Activated gamma-delta T cell treated with anti-CD3 and anti-CD28 coated beads, Interleukin-2, amount 50 U/mL, for 16 hours (primary cell): Measurements from ENCODE around the gene KLHL13.
"Not testable (repeated sequence)": the region's sequence is repeated elsewhere in the genome, so short reads cannot be mapped to it uniquely, and the experiment has no call there.

Experiments
- DNase-seq: peaks from one replicate; pipeline ENCODE4 v3.0.0-alpha.2; 2020; ENCODE audit warnings: low read depth

The KLHL13 gene

DNA sequence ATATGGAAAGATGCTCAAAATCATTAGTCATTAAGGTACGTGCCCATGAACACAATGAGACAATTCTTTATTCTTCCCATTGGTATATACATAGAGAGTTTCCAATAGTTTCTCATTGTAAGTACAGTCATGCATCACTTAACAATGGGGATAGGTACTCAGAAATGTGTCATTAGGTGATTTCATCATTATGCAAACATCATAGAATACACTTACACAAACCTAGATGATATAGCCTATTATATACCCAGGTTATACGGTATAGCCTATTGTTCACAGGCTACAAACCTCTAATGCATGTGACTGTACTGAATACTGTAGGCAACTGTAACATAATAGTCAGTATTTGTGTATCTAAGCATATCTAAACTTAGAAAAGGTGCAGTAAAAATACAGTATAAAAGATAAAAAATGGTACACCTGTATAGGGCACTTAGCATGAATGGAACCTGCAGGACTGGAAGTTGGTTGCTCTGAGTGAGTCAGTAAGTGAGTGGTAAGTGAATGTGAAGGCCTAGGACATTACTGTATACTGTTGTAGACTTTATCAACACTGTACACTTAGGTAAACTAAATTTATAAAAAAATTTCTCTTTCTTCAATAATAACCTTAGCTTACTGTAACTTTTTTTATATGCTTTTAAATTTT, 49.6 kb downstream of the KLHL13 start:
- DNase-seq, result no peak

- no peak for DNase-seq
Measured at GRCh38 chrX:118062817-118063615, 53.6 kb downstream of the KLHL13 start.

GRCh38 chrX:118062048-118062789, 54.4 kb downstream of the KLHL13 start:
- no peak for DNase-seq

- DNase-seq, result no peak
Measured at GRCh38 chrX:118058924-118059323, 57.7 kb downstream of the KLHL13 start.

- DNase-seq, result no peak
Measured at GRCh38 chrX:118056870-118057269, 59.7 kb downstream of the KLHL13 start.

DNA sequence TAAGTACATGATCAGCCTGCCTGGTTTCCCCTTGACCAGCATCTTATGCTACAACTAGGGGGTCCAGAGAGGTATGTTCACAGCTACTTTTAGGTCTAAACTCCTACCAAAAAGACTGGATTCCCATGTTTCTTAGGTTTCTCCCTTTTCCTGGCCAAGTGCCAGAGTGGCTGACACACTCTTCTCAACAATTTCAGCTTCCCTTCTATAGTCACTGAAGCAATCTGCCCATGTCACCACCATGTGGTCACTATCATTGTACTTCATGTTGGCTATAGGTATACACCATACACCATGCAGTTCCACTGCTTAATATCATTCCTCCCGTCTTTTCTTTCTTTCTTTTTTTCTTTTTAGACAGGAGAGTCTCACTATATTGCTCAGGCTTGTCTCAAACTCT, 66.9 kb downstream of the KLHL13 start:
- no peak for DNase-seq

- no peak for DNase-seq
Measured at GRCh38 chrX:118047446-118048186, 69.0 kb downstream of the KLHL13 start.

DNA sequence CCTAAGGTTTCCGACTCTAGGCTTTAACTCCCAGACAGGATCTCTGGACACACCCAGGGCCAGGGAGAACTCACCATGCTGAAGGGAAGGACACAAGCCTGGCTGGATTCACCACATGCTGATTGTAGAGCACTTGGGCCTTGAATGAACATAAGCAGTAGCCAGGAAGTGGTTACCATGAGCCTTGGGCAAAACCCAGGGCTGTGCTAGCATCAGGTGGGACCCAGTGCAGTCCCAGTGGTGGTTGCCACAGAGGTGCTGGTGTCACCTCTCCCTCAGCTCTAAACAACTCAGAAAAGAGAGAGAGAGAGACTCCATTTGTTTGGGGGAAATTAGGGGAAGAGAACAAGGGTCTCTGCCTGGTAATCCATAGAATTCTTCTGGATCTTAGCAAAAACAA, 77.0 kb downstream of the KLHL13 start:
- DNase-seq, result no peak

GRCh38 chrX:118038614-118039365, 77.8 kb downstream of the KLHL13 start:
- DNase-seq, result no peak

DNA sequence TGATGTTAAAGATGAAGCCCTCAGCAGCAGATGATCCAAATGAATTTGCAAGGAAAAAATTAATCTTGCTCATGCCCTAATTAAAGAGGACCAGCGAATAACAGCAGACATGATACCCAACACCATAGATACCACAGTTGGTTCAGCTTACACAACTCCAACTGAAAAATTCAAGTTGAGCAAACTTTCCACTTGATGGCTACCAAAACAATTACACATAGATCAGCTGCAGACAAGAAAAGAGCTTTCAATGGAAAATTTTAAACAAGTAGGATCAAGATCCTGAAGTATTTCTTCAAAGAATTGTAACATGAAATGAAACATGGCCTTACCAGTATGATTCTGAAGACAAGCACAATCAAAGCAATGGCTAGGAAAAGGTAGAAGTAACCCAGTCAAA, 90.0 kb downstream of the KLHL13 start:
- no peak for DNase-seq

- DNase-seq, result no peak
Measured at GRCh38 chrX:118025226-118025625, 91.4 kb downstream of the KLHL13 start.

DNA sequence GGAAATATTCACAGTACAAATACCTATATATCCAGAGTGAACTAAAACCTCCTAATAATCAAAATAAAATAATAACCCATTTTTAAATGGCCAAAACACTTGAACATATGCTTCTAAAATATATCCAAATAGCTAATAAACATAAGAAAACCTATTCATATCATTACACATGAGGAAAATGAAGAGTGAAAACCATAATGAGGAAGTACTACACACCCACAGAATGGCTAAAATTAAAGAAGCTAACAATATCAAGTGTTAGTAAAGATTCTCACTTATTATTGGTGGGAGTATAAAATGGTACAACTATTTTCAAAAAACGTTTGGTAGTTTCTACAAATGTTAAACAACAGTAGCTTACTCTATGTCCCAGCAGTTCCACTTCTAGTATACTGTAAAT, 92.1 kb downstream of the KLHL13 start:
- DNase-seq, result no peak

DNA sequence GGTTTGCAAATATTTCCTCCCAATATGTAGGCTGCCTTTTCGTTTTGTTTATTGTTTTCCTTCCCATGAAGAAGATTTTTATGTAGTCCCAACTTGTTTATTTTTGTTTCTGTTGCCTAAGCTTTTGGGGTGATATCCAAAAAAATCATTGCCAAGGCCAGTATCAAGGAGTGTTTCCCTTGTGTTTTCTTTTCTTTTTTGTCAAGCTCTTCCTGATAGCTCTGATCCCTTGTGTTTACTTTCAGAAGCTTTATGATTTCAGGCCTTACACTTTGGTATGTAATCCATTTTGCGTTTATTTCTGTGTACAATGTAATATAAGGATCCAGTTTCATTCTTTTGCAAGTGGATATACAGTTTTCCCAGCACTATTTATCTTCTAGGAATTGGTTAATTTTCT, 93.9 kb downstream of the KLHL13 start:
- DNase-seq, result no peak

- DNase-seq, result no peak
Measured at GRCh38 chrX:118016422-118016821, 100.2 kb downstream of the KLHL13 start.

GRCh38 chrX:118002417-118002816, 114.2 kb downstream of the KLHL13 start:
- DNase-seq, result not testable (repeated sequence)

- no peak for DNase-seq
Measured at GRCh38 chrX:118000518-118000917, 116.1 kb downstream of the KLHL13 start.

GRCh38 chrX:117998171-117998570, 118.4 kb downstream of the KLHL13 start:
- DNase-seq, result no peak

GRCh38 chrX:117996918-117997480, 119.6 kb downstream of the KLHL13 start:
- no peak for DNase-seq

DNA sequence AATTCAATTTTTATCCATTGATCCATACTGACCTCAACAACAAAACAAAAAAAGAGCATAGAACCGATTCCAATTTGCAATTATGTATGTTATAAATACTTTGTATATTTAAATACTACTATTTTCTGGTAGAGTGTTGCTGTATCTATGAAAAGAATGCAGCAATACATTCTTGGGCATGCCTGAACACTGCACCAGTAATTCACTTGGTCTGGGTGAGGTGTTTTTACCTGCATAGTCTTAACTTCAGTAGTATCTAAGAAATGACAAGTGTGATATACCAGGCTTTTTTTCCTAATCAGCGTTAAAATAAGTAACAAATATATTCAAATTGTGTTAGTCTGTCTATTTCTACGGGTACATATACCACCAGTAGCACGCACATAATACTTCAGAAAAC, 120.2 kb downstream of the KLHL13 start:
- DNase-seq, result no peak

GRCh38 chrX:117995378-117995777, 121.2 kb downstream of the KLHL13 start:
- DNase-seq, result no peak

- DNase-seq, result no peak
Measured at GRCh38 chrX:117992192-117992723, 124.4 kb downstream of the KLHL13 start.
